A673 (cell line): Measurements from ENCODE around the gene CTRL. TPM values are rescaled to one million over a fixed set of nuclear protein-coding genes. Genes with fewer than 3 reads are reported as not detected.

ENCODE experiments used
- BruUV-seq: library from RNA; stranded (reverse); fragments of 400-500 nt; replicated peaks from 2 replicates; lab custom pipeline; 2021; lab: Mats Ljungman, UMichigan
- CTCF ChIA-PET: fragments of 300-600 bp; sonication (Branson Sonifier 250); formaldehyde crosslinking; loops from one replicate; lab custom pipeline; 2022; ENCODE audit warnings: antibody characterized with exemption; lab: Charles Lee
- POLR2A ChIA-PET: fragments of 300-600 bp; sonication (Branson Sonifier 250); formaldehyde crosslinking; loops from one replicate; lab custom pipeline; 2022; ENCODE audit warnings: antibody characterized with exemption; ENCODE audit not compliant: low non-redundant PET; lab: Charles Lee
- DNase-seq: peaks from one replicate; pipeline ENCODE4 v3.0.0-alpha.2; 2015; ENCODE audit warnings: low spot score
- H3K27ac ChIP-seq: fragments of 200-600 bp; sonication (generic); 2 replicates; pipeline ENCODE4 v1.5.1; 2016; ENCODE audit warnings: mixed run types, low read depth, mild to moderate bottlenecking, mixed read lengths, antibody characterized with exemption, low read length; ENCODE audit not compliant: poor library complexity, severe bottlenecking
- H3K27me3 ChIP-seq: fragments of 200-600 bp; sonication (generic); replicated peaks from 2 replicates; pipeline ENCODE4 v1.6.1; 2017; ENCODE audit warnings: mixed run types, low read depth, mild to moderate bottlenecking, mixed read lengths, antibody characterized with exemption, low read length; ENCODE audit not compliant: insufficient read depth, poor library complexity
- H3K36me3 ChIP-seq: fragments of 200-600 bp; sonication (generic); 2 replicates; pipeline ENCODE4 v1.6.1; 2016; ENCODE audit warnings: mixed run types, mild to moderate bottlenecking, mixed read lengths, antibody characterized with exemption, low read length; ENCODE audit not compliant: insufficient read depth, poor library complexity, severe bottlenecking
- H3K4me1 ChIP-seq: fragments of 200-600 bp; sonication (generic); 2 replicates; pipeline ENCODE4 v1.6.1; 2017; ENCODE audit warnings: mixed run types, mild to moderate bottlenecking, mixed read lengths, antibody characterized with exemption, low read length; ENCODE audit not compliant: insufficient read depth, poor library complexity, severe bottlenecking
- H3K4me3 ChIP-seq: fragments of 200-600 bp; sonication (generic); 2 replicates; pipeline ENCODE4 v1.5.1; 2016; ENCODE audit warnings: low read depth, mixed run types, mild to moderate bottlenecking, mixed read lengths, low read length; ENCODE audit not compliant: poor library complexity, severe bottlenecking
- H3K9me3 ChIP-seq: fragments of 200-600 bp; sonication (generic); 2 replicates; pipeline ENCODE4 v1.6.1; 2016; ENCODE audit warnings: mixed run types, low read depth, mild to moderate bottlenecking, mixed read lengths, antibody characterized with exemption, low read length; ENCODE audit not compliant: poor library complexity, severe bottlenecking
- EZH2 ChIP-seq: fragments of 200-600 bp; sonication (generic); IDR thresholded peaks from 2 replicates; pipeline ENCODE4 v1.6.1; 2017; ENCODE audit warnings: borderline replicate concordance, low read depth, mild to moderate bottlenecking, mixed read lengths, antibody characterized with exemption, low read length; ENCODE audit not compliant: poor library complexity, severe bottlenecking
- intact Hi-C: fragments of 100-400 bp; cut with micrococcal nuclease; formaldehyde crosslinking; loops from one replicate; pipeline ENCODE4 v1.10.0; 2022; ENCODE audit not compliant: unreplicated experiment
- total RNA-seq: library from RNA; stranded (reverse); gene quantifications from 2 replicates; pipeline ENCODE4 v1.2.3, GENCODE V29; 2021
- TF ChIP-seq, protein P1 (sequence below): fragments of 300-800, 200-600 bp; sonication (generic); conservative IDR thresholded peaks from 2 replicates; pipeline ENCODE4 v1.5.1; 2017; ENCODE audit warnings: low read depth, mild to moderate bottlenecking, antibody characterized with exemption, low read length, moderate library complexity, mixed read lengths

CTRL gene
- total RNA-seq, 1 experiment from 2014 or later: 2.9 TPM

DNA sequence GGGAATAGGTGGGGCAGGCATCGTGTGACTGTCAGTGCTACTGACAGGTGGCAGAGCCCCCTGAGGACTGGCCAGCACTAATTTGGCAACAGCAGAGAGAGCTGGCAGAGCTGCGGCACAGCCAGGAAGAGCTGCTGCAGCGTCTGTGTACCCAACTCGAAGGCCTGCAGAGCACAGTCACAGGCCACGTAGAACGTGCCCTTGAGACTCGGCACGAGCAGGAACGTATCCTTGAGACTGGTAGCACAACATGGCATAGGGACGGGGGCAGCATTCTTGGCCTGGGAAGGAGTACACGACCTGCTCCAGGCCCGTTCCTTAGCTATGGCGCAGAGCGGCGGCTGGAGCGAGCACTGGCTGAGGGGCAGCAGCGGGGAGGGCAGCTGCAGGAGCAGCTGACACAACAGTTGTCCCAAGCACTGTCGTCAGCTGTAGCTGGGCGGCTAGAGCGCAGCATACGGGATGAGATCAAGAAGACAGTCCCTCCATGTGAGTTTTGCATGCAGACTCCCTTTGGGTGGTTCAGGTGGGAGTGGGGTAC is 50.0 kb downstream of the CTRL start:
- Histone ChIP-seq H3K36me3 (peaks cover 76% of the 10 kb centered on the region), H3K27me3 (no peaks in the 10 kb centered on the region), H3K4me1 (peaks cover 11% of the 10 kb centered on the region), H3K4me3 (no peak overlapping the region), H3K27ac (no peak overlapping the region), H3K9me3 (no peaks in the 10 kb centered on the region)
- no TSS peak for BruUV-seq
- ChIA-PET CTCF (no interaction called here), POLR2A (interaction anchor here (0.7 kb wide), 1 partner anchor 10 kb away, joined by 3 read pairs; no protein-coding TSS in a partner anchor)
- TF ChIP-seq, protein P1, sequence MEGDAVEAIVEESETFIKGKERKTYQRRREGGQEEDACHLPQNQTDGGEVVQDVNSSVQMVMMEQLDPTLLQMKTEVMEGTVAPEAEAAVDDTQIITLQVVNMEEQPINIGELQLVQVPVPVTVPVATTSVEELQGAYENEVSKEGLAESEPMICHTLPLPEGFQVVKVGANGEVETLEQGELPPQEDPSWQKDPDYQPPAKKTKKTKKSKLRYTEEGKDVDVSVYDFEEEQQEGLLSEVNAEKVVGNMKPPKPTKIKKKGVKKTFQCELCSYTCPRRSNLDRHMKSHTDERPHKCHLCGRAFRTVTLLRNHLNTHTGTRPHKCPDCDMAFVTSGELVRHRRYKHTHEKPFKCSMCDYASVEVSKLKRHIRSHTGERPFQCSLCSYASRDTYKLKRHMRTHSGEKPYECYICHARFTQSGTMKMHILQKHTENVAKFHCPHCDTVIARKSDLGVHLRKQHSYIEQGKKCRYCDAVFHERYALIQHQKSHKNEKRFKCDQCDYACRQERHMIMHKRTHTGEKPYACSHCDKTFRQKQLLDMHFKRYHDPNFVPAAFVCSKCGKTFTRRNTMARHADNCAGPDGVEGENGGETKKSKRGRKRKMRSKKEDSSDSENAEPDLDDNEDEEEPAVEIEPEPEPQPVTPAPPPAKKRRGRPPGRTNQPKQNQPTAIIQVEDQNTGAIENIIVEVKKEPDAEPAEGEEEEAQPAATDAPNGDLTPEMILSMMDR: no peak
- no peak for TF ChIP-seq EZH2
- DNase-seq: no peak
- intact Hi-C loops: no loop called here

DNA sequence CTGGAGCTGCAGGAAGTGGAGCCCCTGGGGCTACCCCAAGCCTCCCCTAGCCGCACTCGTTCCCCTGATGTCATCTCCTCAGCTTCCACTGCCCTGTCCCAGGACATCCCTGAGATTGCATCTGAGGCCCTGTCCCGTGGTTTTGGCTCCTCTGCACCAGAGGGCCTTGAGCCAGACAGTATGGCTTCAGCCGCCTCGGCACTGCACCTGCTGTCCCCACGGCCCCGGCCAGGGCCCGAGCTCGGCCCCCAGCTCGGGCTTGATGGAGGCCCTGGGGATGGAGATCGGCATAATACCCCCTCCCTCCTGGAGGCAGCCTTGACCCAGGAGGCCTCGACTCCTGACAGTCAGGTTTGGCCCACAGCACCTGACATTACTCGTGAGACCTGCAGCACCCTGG is 51.1 kb downstream of the CTRL start:
- Histone ChIP-seq H3K27ac (no peak overlapping the region), H3K4me3 (no peak overlapping the region), H3K4me1 (peaks cover 11% of the 10 kb centered on the region), H3K36me3 (peaks cover 75% of the 10 kb centered on the region), H3K9me3 (no peaks in the 10 kb centered on the region), H3K27me3 (no peaks in the 10 kb centered on the region)
- TF ChIP-seq, protein P1: no peak
- TF ChIP-seq EZH2: no peak
- intact Hi-C loops: no loop called here
- ChIA-PET POLR2A (no interaction called here), CTCF (no interaction called here)
- no TSS peak for BruUV-seq
- DNase-seq: no peak

DNA sequence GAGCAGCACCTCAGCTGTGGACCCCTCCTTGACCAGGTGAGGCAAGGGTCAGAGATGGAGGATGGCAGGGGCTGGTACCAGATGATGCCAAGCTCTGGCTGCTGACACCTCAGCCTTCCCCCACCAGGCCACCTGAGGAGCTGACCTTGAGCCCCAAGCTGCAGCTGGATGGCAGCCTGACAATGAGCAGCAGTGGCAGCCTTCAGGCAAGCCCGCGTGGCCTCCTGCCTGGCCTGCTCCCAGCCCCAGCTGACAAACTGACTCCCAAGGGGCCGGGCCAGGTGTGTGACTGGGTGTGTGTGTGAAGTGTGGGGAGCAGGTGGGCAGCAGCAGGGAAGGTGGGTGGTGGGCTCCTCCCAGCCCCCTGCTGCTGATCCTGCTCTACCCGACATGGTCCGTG is 51.7 kb downstream of the CTRL start:
- H3K9me3 ChIP-seq: no peaks in the 10 kb centered on the region
- H3K4me3 ChIP-seq: no peak overlapping the region
- POLR2A ChIA-PET: no interaction called here
- CTCF ChIA-PET: interaction anchor here (0.6 kb wide), 1 partner anchor 25 kb away, joined by 10 read pairs; no protein-coding TSS in a partner anchor
- no peak overlapping the region for H3K27ac ChIP-seq
- TF ChIP-seq EZH2: no peak
- TF ChIP-seq, protein P1: no peak
- H3K4me1 ChIP-seq: peaks cover 8% of the 10 kb centered on the region
- no peak for DNase-seq
- H3K27me3 ChIP-seq: no peaks in the 10 kb centered on the region
- H3K36me3 ChIP-seq: peaks cover 75% of the 10 kb centered on the region
- no TSS peak for BruUV-seq
- intact Hi-C loops: no loop called here

Other genes with a start within 250 kb of the CTRL start
- 22.6 and 25.1 TPM in 2 replicates for gene GFOD2, start 212.5 kb downstream of the CTRL start, total RNA-seq
- 27.1 and 28.0 TPM in 2 replicates for gene RANBP10, start 125.3 kb downstream of the CTRL start, total RNA-seq
- 1.0 and 1.6 TPM in 2 replicates for gene TSNAXIP1, start 125.0 kb downstream of the CTRL start, total RNA-seq
- gene THAP11, start 89.5 kb downstream of the CTRL start, total RNA-seq: 46.6 and 48.9 TPM in 2 replicates
- gene NUTF2, start 84.9 kb downstream of the CTRL start, total RNA-seq: 197 and 217 TPM in 2 replicates
- 52.9 and 62.3 TPM in 2 replicates for gene CENPT, start 84.2 kb downstream of the CTRL start, total RNA-seq
- 99.6 and 99.9 TPM in 2 replicates for gene EDC4, start 58.8 kb downstream of the CTRL start, total RNA-seq
- 0.58 and 0.59 TPM in 2 replicates for gene NRN1L, start 47.0 kb downstream of the CTRL start, total RNA-seq
- gene PSKH1, start 38.6 kb downstream of the CTRL start, total RNA-seq: 24.2 and 27.4 TPM in 2 replicates
- gene PSMB10, start 5.0 kb upstream of the CTRL start, total RNA-seq: 21.6 and 24.8 TPM in 2 replicates
- 15.5 and 17.6 TPM in 2 replicates for gene LCAT, start 12.3 kb upstream of the CTRL start, total RNA-seq
- 41.9 and 47.6 TPM in 2 replicates for gene SLC12A4, start 36.8 kb upstream of the CTRL start, total RNA-seq
- gene DPEP3, start 48.6 kb upstream of the CTRL start, total RNA-seq: not detected in 2 replicates
- not detected in 2 replicates for gene DPEP2, start 67.6 kb upstream of the CTRL start, total RNA-seq
- gene DPEP2NB, start 84.0 kb upstream of the CTRL start, total RNA-seq: not detected in 2 replicates
- 14.2 and 16.0 TPM in 2 replicates for gene DDX28, start 91.4 kb upstream of the CTRL start, total RNA-seq
- gene DUS2, start 91.4 kb upstream of the CTRL start, total RNA-seq: 19.7 and 23.5 TPM in 2 replicates
- gene NFATC3, start 153.5 kb upstream of the CTRL start, total RNA-seq: 53.7 and 56.0 TPM in 2 replicates